Karpas-422 (cell line): ENCODE results near the gene MOB2. TPM values are rescaled to one million over a fixed set of nuclear protein-coding genes. Genes with fewer than 3 reads are reported as not detected.

ENCODE experiments used
- DNase-seq: peaks from one replicate; pipeline ENCODE4 v3.0.0-alpha.2; 2015
- H2AFZ ChIP-seq: fragments of 200-600 bp; sonication (generic); 2 replicates; pipeline ENCODE4 v1.6.1; 2014; ENCODE audit warnings: antibody characterized with exemption, low read length, mixed read lengths
- H3K27ac ChIP-seq: fragments of 200-600 bp; sonication (generic); 2 replicates; pipeline ENCODE4 v1.5.1; 2014; ENCODE audit warnings: mild to moderate bottlenecking, low read length, moderate library complexity
- H3K27me3 ChIP-seq: fragments of 200-600 bp; sonication (generic); 2 replicates; pipeline ENCODE4 v1.6.1; 2014; ENCODE audit warnings: low read length, mixed read lengths
- H3K36me3 ChIP-seq: fragments of 200-600 bp; sonication (generic); 2 replicates; pipeline ENCODE4 v1.6.1; 2014; ENCODE audit warnings: low read length, mixed read lengths; ENCODE audit not compliant: insufficient read depth
- H3K4me1 ChIP-seq: fragments of 200-600 bp; sonication (generic); 2 replicates; pipeline ENCODE4 v1.6.1; 2014; ENCODE audit warnings: mild to moderate bottlenecking, low read length, mixed read lengths
- H3K4me2 ChIP-seq: fragments of 200-600 bp; sonication (generic); 2 replicates; pipeline ENCODE4 v1.6.1; 2014; ENCODE audit warnings: low read length, low read depth, mild to moderate bottlenecking; ENCODE audit not compliant: poor library complexity, severe bottlenecking
- H3K4me3 ChIP-seq: fragments of 200-600 bp; sonication (generic); 2 replicates; pipeline ENCODE4 v1.5.1; 2014; ENCODE audit warnings: mild to moderate bottlenecking, antibody characterized with exemption, low read length, mixed read lengths
- H3K79me2 ChIP-seq: fragments of 200-600 bp; sonication (generic); 2 replicates; pipeline ENCODE4 v1.6.1; 2014; ENCODE audit warnings: mild to moderate bottlenecking, low read length, mixed read lengths
- H3K9ac ChIP-seq: fragments of 200-600 bp; sonication (generic); 2 replicates; pipeline ENCODE4 v1.6.0; 2014; ENCODE audit warnings: low read length
- H3K9me2 ChIP-seq: fragments of 200-600 bp; sonication (generic), shearing (Covaris generic); replicated peaks from 2 replicates; pipeline ENCODE4 v1.6.0; 2014; ENCODE audit warnings: mild to moderate bottlenecking, low read length, moderate library complexity; ENCODE audit not compliant: insufficient read depth
- H3K9me3 ChIP-seq: fragments of 300-700, 200-600 bp; sonication (generic); 2 replicates; pipeline ENCODE4 v1.6.1; 2014; ENCODE audit warnings: low read length, mixed read lengths
- H4K20me1 ChIP-seq: fragments of 200-600 bp; sonication (generic); 2 replicates; pipeline ENCODE4 v1.6.1; 2014; ENCODE audit warnings: mild to moderate bottlenecking, antibody characterized with exemption, low read length, low read depth; ENCODE audit not compliant: insufficient read depth
- total RNA-seq: library from RNA; depleted of rRNA; stranded (reverse); fragments of >200 nt; shearing (Covaris generic); gene quantifications from 2 replicates; pipeline ENCODE4 v1.2.3, GENCODE V29; 2014; ENCODE audit warnings: low replicate concordance; rRNA removed

MOB2 gene
- total RNA-seq, 1 experiment from 2014 or later = 8.8 TPM

GRCh38 chr11:1422481-1422880, 64.1 kb downstream of the MOB2 start:
- no peak overlapping the region for H2AFZ ChIP-seq
- H3K4me2 ChIP-seq = no peak overlapping the region
- no peak overlapping the region for H3K9ac ChIP-seq
- H3K36me3 ChIP-seq = no peaks in the 10 kb centered on the region
- no peaks in the 10 kb centered on the region for H3K9me2 ChIP-seq
- no peaks in the 10 kb centered on the region for H3K27me3 ChIP-seq
- no peaks in the 10 kb centered on the region for H3K79me2 ChIP-seq
- no peaks in the 10 kb centered on the region for H3K4me1 ChIP-seq
- H3K4me3 ChIP-seq = no peak overlapping the region
- no peak for DNase-seq
- no peak overlapping the region for H3K27ac ChIP-seq
- no peaks in the 10 kb centered on the region for H4K20me1 ChIP-seq
- H3K9me3 ChIP-seq = peaks cover 4% of the 10 kb centered on the region; the same call in 1 of the 2 replicates

DNA sequence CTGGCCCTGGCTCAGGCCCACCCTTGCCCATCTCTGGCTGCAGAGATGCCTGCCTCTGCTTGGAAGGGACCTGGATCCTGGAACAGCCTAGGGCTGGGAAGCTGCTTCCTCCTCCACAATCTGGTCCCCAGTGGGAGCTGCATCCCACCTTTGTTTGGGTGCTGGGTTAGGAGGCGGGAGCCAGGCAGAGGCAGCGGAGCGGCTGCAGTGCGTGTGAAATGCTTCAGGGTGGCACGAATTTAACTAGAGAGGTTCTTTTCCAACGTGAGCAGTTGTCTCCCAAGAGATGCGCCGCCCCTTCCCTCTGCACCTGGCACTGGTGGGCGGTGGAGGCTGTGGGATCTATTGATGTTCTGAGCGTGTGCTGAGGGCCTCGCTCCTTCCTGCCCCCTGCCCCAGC, 65.3 kb downstream of the MOB2 start:
- DNase-seq = no peak
- Histone ChIP-seq H3K27me3 (no peaks in the 10 kb centered on the region), H3K9me2 (no peaks in the 10 kb centered on the region), H3K79me2 (no peaks in the 10 kb centered on the region), H3K9me3 (peaks cover 4% of the 10 kb centered on the region; the same call in 1 of the 2 replicates), H3K4me3 (no peak overlapping the region), H3K36me3 (no peaks in the 10 kb centered on the region), H3K9ac (no peak overlapping the region), H3K4me2 (no peak overlapping the region), H4K20me1 (no peaks in the 10 kb centered on the region), H3K27ac (no peak overlapping the region), H2AFZ (no peak overlapping the region), H3K4me1 (no peaks in the 10 kb centered on the region)

- peaks cover 4% of the 10 kb centered on the region; the same call in 1 of the 2 replicates for H3K9me3 ChIP-seq
- H3K79me2 ChIP-seq = no peaks in the 10 kb centered on the region
- no peaks in the 10 kb centered on the region for H3K9me2 ChIP-seq
- no peak overlapping the region for H3K4me3 ChIP-seq
- no peaks in the 10 kb centered on the region for H4K20me1 ChIP-seq
- no peaks in the 10 kb centered on the region for H3K36me3 ChIP-seq
- H3K4me2 ChIP-seq = no peak overlapping the region
- no peak for DNase-seq
- H3K9ac ChIP-seq = no peak overlapping the region
- no peaks in the 10 kb centered on the region for H3K4me1 ChIP-seq
- H2AFZ ChIP-seq = no peak overlapping the region
- H3K27ac ChIP-seq = no peak overlapping the region
- no peaks in the 10 kb centered on the region for H3K27me3 ChIP-seq
Measured at GRCh38 chr11:1419811-1420210, 66.8 kb downstream of the MOB2 start.

Other genes with a start within 250 kb of the MOB2 start
- 6.5 and 20.9 TPM in 2 replicates for gene TOLLIP, start 177.1 kb downstream of the MOB2 start, total RNA-seq
- gene BRSK2, start 96.8 kb downstream of the MOB2 start, total RNA-seq = not detected in 2 replicates
- gene DUSP8, start 85.5 kb upstream of the MOB2 start, total RNA-seq = not detected in 2 replicates
- gene KRTAP5-1, start 98.5 kb upstream of the MOB2 start, total RNA-seq = not detected in 2 replicates
- not detected in 2 replicates for gene KRTAP5-2, start 111.5 kb upstream of the MOB2 start, total RNA-seq
- gene KRTAP5-3, start 121.7 kb upstream of the MOB2 start, total RNA-seq = not detected in 2 replicates
- gene KRTAP5-4, start 135.4 kb upstream of the MOB2 start, total RNA-seq = not detected in 2 replicates
- not detected in 2 replicates for gene KRTAP5-5, start 143.0 kb upstream of the MOB2 start, total RNA-seq
- gene KRTAP5-6, start 210.4 kb upstream of the MOB2 start, total RNA-seq = not detected in 2 replicates